AG10803 (cell line): ENCODE measurements around the gene GALT.
A peak's percentile ranks its signal among the peaks of the same experiment; 100 is the strongest.

Experiments used
- DNase-seq: peaks from one replicate; pipeline ENCODE4 v3.0.0; 2010; ENCODE audit warnings: low read depth
- H3K4me3 ChIP-seq: 2 replicates; pipeline ENCODE4 v1.5.1; 2011; ENCODE audit warnings: mild to moderate bottlenecking, low read length, control low read depth
- TF ChIP-seq, protein P1 (sequence below): conservative IDR thresholded peaks from 2 replicates; pipeline ENCODE4 v1.5.1; 2011; ENCODE audit warnings: mild to moderate bottlenecking, low read length, control low read depth, inconsistent platforms

Gene GALT

DNA sequence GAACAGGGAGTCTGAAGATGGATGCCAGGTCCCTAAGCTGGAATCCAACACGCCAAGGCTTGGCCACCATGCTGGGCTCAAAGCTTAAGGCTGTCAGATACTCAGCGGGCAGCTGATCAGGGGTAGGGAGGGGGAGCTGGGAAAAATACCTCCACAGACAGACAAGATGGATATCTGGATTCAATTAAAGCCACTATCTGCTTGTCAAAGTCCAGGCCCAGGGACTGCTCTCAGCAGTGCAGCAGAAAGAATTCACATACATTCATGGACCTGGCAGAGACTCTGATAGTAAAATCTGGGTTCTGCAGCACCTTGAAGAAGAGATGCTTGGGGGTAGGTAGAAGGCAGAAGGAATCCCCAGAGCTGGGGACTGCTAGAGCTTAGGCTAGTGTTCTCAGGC, 31.3 kb upstream of the GALT start:
- TF ChIP-seq, protein P1, sequence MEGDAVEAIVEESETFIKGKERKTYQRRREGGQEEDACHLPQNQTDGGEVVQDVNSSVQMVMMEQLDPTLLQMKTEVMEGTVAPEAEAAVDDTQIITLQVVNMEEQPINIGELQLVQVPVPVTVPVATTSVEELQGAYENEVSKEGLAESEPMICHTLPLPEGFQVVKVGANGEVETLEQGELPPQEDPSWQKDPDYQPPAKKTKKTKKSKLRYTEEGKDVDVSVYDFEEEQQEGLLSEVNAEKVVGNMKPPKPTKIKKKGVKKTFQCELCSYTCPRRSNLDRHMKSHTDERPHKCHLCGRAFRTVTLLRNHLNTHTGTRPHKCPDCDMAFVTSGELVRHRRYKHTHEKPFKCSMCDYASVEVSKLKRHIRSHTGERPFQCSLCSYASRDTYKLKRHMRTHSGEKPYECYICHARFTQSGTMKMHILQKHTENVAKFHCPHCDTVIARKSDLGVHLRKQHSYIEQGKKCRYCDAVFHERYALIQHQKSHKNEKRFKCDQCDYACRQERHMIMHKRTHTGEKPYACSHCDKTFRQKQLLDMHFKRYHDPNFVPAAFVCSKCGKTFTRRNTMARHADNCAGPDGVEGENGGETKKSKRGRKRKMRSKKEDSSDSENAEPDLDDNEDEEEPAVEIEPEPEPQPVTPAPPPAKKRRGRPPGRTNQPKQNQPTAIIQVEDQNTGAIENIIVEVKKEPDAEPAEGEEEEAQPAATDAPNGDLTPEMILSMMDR = no peak
- no peak overlapping the region for H3K4me3 ChIP-seq

DNA sequence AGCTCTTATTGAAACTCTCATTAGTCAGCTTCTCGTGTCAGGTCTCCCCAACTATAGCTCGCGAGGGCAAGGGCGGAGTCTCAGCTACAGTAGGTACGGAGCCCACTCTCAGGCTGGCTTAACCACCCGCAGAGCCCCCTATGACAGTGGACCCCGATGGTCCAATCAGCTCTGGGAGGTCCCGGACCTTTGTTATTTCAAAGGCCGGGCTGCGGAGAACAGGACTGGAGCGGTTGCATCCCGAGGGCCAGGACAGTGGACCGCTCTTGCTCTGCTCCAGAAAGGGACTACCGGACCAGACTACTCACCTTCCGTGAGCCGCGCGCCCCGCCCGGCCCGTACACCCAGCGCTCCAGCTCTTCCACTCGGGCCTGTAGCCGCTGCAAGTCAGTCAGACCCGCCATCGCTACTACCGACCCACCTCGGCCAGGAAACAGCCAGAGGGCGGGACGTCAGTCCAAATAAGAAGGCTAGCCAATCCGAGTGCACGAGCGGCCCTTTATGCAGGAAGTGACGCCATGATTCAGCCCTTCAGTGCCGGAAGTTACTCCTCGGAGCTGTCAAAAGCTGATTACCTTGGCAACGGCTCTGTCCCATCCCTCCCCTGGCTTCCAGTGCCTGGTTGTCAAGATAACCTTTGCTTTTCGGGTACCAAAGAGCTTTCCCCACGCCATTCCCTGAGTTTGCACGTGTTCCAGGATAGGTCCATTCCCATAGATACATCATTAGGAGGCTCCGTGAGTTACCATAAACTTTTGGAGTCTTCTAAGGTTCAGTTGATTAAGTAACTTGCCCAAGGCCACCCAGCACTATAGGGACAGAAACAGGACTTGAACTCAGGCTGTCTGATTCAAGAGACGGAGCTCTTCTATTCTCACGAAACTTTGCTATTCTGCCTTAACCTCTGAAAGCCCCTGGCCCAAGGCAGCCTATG, 26.1 kb upstream of the GALT start, which contains the start of gene DCTN3:
DCTN3 (minus strand) TSS at position 435 of the 934 bp plus-strand sequence; CDS start at position 404, 31 bp downstream.
- peak within 1 kb of the TSS; percentile 94 for H3K4me3 ChIP-seq
- peak; percentile 95 for DNase-seq
- TF ChIP-seq, protein P1 = no peak

More for the DNA sequence above, 31.3 kb upstream of the GALT start:
- DNase-seq = no peak

DNA sequence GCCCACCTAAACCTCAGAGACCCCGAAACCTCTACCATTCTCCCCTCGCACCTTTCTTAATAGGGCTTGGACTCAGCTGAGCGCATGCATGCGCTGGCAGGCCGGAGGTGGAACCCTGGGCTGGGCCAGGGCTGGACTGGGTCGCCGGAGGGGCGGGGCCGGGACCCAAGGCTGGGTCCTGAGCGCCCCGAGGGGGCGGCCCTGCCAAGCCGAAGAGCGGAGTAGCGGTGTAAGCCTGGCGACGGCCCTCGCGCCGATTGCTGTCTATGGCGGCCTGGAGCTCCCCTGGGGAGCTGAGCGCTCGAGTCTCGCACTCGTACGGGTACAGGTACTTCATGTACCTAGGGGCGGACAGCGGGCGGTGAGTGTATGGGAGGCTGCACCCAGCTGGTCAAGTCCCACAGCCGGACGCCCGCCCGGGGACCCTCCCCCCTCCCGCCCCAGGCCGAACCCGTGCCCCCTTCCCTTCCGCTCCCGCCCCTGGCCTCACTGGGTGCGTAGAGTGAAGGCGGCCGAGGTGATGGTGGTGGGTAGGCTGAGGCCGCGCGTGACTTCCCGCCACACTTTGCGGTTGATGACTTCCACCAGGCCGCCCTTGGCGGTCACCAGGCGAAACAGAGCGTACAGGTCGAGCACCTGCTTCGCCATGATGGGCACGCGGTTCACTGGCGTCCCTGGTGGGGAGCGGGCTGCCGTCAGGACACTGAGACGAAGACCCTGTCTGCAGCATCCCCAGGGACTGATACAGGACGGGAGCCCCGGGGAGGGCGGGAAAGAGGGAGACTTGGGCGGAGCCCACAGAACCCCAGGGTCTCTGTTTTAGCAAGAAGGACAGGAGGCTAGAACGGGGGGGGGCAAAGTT, 22.9 kb upstream of the GALT start:
- no peak overlapping the region for H3K4me3 ChIP-seq
- TF ChIP-seq, protein P1 = no peak
- DNase-seq = no peak

DNA sequence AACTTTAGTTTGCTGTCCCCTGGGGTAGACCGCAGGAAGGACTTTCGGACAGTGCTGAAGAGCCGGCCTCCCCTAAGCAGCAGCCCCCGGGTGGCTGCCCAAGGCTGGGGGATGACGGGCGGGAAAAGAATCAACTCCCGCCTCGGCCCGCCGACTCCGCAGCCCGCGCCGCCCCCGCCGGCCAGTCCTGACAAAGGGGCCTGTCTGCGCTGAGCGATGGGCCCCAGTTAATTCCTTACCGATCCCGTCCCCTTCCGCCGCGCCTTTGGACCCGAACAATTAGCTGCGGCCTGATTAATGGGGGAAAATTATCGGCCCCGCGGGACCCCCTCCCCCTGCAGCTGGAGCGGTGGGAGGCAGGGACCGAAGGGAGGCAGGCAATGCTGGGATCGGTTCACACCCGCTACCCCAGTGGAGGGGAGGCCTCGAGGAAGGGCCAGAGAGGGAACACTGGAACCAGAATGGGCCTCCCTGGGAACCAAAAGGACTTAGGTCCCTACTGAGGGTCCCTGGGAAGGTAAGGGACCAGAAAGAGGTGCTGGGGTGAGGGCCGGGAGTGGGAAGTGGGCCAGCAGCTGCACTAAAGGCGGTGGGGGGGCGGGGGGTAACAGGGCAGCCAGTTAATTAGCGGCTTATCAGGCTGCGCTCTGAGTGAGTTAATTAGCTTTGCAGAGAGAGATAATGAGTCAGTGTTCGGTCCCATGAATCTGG, 21.8 kb upstream of the GALT start:
- no peak for DNase-seq
- TF ChIP-seq, protein P1 = no peak
- no peak overlapping the region for H3K4me3 ChIP-seq

DNA sequence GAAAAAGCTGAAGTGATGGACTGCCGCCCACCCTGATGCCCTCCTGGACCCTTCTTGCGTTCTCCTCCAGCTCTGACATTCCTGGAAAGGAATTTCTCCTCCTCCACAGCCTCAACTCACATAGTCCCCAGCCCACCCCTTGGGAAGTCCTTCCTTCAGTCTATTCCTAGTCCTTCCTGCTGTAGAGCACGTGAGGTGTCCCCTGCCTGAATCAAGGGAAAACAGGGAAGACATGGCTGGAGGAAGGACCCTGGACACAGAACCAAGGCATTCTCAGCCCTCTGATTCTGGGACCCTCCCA, 21.3 kb upstream of the GALT start:
- TF ChIP-seq, protein P1 = no peak
- H3K4me3 ChIP-seq = no peak overlapping the region
- no peak for DNase-seq

DNA sequence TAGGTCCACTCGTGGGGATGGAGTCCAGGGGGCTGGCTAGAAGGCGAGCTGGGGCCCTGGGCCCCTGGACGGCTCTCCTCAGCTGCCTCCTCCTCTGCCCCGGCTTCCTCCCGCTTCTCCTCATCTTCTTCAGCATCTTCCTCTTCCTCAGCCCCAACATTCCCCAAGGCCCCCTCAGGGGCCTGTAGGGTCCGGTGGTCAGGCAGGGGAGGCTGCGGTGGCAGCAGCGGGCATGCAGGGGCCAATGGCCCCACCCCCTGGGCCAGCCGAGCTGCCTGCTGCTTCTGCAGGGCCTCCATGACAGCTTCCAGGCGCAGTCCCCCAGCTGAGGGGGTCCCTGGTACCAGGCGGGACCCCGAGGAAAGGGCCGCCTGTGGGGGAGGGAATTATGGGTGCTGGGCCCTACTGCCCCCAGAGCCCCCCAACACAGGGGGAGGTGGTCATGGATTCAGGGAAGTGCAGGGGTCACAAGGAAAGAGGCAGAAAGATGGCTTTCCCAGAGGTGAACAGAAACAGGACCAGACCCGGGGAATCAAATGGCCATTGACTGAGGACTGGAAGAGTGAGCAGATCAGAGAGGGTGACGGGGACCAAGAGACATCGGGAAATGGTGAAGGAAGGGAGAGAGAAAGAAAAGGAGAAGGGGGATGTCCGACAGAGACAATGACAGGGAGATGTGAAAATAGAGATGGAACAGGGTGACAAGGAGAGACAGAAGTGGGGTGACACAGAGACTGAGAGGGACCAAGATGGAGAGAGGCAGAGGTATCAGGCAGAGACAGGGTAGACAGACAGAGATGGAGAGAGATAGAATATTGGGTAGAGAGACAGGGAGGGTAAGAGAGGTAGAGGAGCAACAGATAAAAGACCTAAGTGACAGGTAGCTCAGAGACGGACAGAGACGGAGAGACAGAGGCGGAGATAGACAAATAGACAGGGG, 18.5 kb upstream of the GALT start:
- DNase-seq = no peak
- H3K4me3 ChIP-seq = peak overlapping the region; percentile 15
- TF ChIP-seq, protein P1 = no peak
